CD14-positive monocyte (primary cell): Measurements from ENCODE around the gene SLC35G2. TPM values are rescaled to one million over a fixed set of nuclear protein-coding genes. Genes with fewer than 3 reads are reported as not detected.
"Not testable (repeated sequence)": the region's sequence is repeated elsewhere in the genome, so short reads cannot be mapped to it uniquely, and the experiment has no call there.

Source experiments
- DNase-seq, 3 donors: peaks; one replicate each; pipeline ENCODE4 v3.0.0-alpha.2; 2011 to 2022
- H2AFZ ChIP-seq: 2 replicates; pipeline ENCODE4 v1.6.0; 2012; ENCODE audit warnings: mild to moderate bottlenecking, low read depth, low read length, inconsistent platforms; ENCODE audit not compliant: insufficient read depth, poor library complexity, severe bottlenecking
- H3K27ac ChIP-seq, 2 donors: 1 replicate in 1 of 2; 2 replicates in 1 of 2; pipeline ENCODE4 v1.5.1; 2012 to 2013; ENCODE audit warnings: low read length in 2 of 2, control low read depth in 1 of 2, inconsistent platforms in 1 of 2, low read depth in 1 of 2, mild to moderate bottlenecking in 1 of 2
- H3K27me3 ChIP-seq, 2 donors: one replicate each; pipeline versions ENCODE4 v1.6.0 to v1.6.1; 2011 to 2013; ENCODE audit warnings: low read length in 2 of 2; ENCODE audit not compliant: control insufficient read depth in 2 of 2, insufficient read depth in 2 of 2
- H3K36me3 ChIP-seq, 2 donors: replicated peaks in 1 of 2; 1 replicate in 1 of 2; 2 replicates in 1 of 2; pipeline versions ENCODE4 v1.5.1 to v1.6.1; 2012 to 2013; ENCODE audit warnings: low read length in 2 of 2, control low read depth in 1 of 2, inconsistent platforms in 1 of 2, mild to moderate bottlenecking in 1 of 2; ENCODE audit not compliant: insufficient read depth in 2 of 2, control insufficient read depth in 1 of 2
- H3K4me1 ChIP-seq, 2 donors: 1 replicate in 1 of 2; 2 replicates in 1 of 2; pipeline versions ENCODE4 v1.5.1 to v1.6.1; 2012 to 2013; ENCODE audit warnings: low read length in 2 of 2, control low read depth in 1 of 2, inconsistent platforms in 1 of 2, mild to moderate bottlenecking in 1 of 2, moderate library complexity in 1 of 2; ENCODE audit not compliant: insufficient read depth in 2 of 2, control insufficient read depth in 1 of 2
- H3K4me2 ChIP-seq: replicated peaks from 2 replicates; pipeline ENCODE3; 2012; ENCODE audit warnings: low read length, moderate library complexity, mild to moderate bottlenecking; ENCODE audit not compliant: poor library complexity, severe bottlenecking; ENCODE audit errors: extremely low read depth
- H3K4me3 ChIP-seq, 3 experiments: fragments of 200-600 bp in 1 of 3; sonication (generic) in 1 of 3; replicated peaks in 1 of 3; 1 replicate in 2 of 3; 2 replicates in 1 of 3; pipeline ENCODE4 v1.5.1; 2011 to 2013; ENCODE audit warnings: low read length in 3 of 3, mild to moderate bottlenecking in 3 of 3, control low read depth in 2 of 3, low read depth in 2 of 3, inconsistent platforms in 1 of 3, moderate library complexity in 1 of 3
- H3K79me2 ChIP-seq: 2 replicates; pipeline ENCODE4 v1.6.0; 2012; ENCODE audit warnings: mild to moderate bottlenecking, control low read depth, inconsistent platforms, low read length, moderate library complexity; ENCODE audit not compliant: insufficient read depth
- H3K9ac ChIP-seq: 2 replicates; pipeline ENCODE4 v1.6.0; 2017; ENCODE audit warnings: low read length, mild to moderate bottlenecking; ENCODE audit not compliant: insufficient read depth, poor library complexity, severe bottlenecking
- H3K9me3 ChIP-seq, 2 donors: replicated peaks in 1 of 2; 1 replicate in 1 of 2; 2 replicates in 1 of 2; pipeline versions ENCODE4 v1.5.1 to v1.6.1; 2012 to 2013; ENCODE audit warnings: low read length in 2 of 2, control low read depth in 1 of 2; ENCODE audit not compliant: control insufficient read depth in 1 of 2, insufficient read depth in 1 of 2
- H4K20me1 ChIP-seq: 2 replicates; pipeline ENCODE4 v1.6.0; 2012; ENCODE audit warnings: mild to moderate bottlenecking, low read length, control low read depth, moderate library complexity; ENCODE audit not compliant: insufficient read depth
- H3K27ac Mint-ChIP-seq, 7 donors: one replicate each; pipeline ENCODE4 v1.8.0; 2020; ENCODE audit warnings: mild to moderate bottlenecking in 7 of 7, mixed read lengths in 7 of 7, moderate library complexity in 6 of 7, inconsistent platforms in 2 of 7
- H3K27me3 Mint-ChIP-seq, 3 donors: one replicate each; pipeline ENCODE4 v1.8.0; 2021 to 2022; ENCODE audit warnings: low read depth in 3 of 3, mild to moderate bottlenecking in 3 of 3, mixed read lengths in 3 of 3, moderate library complexity in 3 of 3, inconsistent platforms in 1 of 3
- H3K36me3 Mint-ChIP-seq, 2 donors: one replicate each; pipeline ENCODE4 v1.8.0; 2020; ENCODE audit warnings: mixed read lengths in 2 of 2, inconsistent platforms in 1 of 2, mild to moderate bottlenecking in 1 of 2
- H3K4me1 Mint-ChIP-seq: one replicate; pipeline ENCODE4 v1.8.0; 2020; ENCODE audit warnings: mild to moderate bottlenecking, mixed read lengths
- H3K4me3 Mint-ChIP-seq, 2 donors: one replicate each; pipeline ENCODE4 v1.8.0; 2020; ENCODE audit warnings: mild to moderate bottlenecking in 2 of 2, mixed read lengths in 2 of 2, moderate library complexity in 1 of 2
- H3K9me3 Mint-ChIP-seq, 7 donors: one replicate each; pipeline ENCODE4 v1.8.0; 2020 to 2022; ENCODE audit warnings: mixed read lengths in 7 of 7, mild to moderate bottlenecking in 6 of 7, moderate library complexity in 6 of 7, inconsistent platforms in 2 of 7
- CTCF ChIP-seq: fragments of 200-600 bp; IDR thresholded peaks from one replicate; pipeline ENCODE4 v1.8.0; 2022; ENCODE audit warnings: antibody characterized with exemption, mild to moderate bottlenecking
- WGBS: methylation state at CpG from one replicate; pipeline ENCODE4 v1.1.5; 2013; ENCODE audit warnings: missing lambda C conversion rate; ENCODE audit not compliant: insufficient coverage; 5-methylcytosine and 5-hydroxymethylcytosine counted together
- intact Hi-C, 2 donors: fragments of 100-400 bp; cut with micrococcal nuclease; formaldehyde crosslinking; loops; one replicate each; pipeline versions ENCODE4 v1.15.0 to v1.15.1; 2023
- polyA plus RNA-seq, 3 donors: library from polyadenylated mRNA; depleted of rRNA in 1 of 3; unstranded in 2 of 3; stranded (reverse) in 1 of 3; fragments of 300-500 nt in 2 of 3; fragments of >200 nt in 1 of 3; fragmentation: Illumina TruSeq in 2 of 3; gene quantifications; 1 replicate in 2 of 3; 2 replicates in 1 of 3; pipeline ENCODE4 v1.2.3, GENCODE V29; 2012 to 2021

SLC35G2 gene
- polyA plus RNA-seq, 3 donors: not detected

GRCh38 chr3:136901391-136901790 lies 82.5 kb downstream of the SLC35G2 start:
- H3K36me3 Mint-ChIP-seq: peaks cover 9% of the 10 kb centered on the region in 2 donors
- peaks cover 9 to 31% of the 10 kb centered on the region in 2 donors for H3K4me1 ChIP-seq
- no peak overlapping the region for H3K4me3 Mint-ChIP-seq

DNA sequence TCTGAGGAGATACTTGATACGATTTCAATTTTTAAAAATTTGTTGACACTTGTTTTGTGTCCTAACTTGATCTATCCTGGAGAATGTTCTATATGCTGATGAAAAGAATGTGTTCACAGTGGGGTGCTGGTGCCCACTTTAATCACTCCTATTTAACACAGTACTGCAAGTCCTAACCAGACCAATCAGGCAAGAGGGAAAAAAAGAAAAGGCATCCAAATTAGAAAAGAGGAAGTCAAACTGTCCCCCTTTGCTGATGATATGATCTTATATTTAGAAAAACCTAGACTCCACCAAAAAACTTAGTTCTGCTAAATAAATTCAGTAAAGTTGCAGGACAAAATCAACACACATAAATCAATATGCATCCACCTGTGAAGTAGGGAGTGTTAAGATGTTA lies 83.6 kb downstream of the SLC35G2 start:
- peaks cover 95% of the 10 kb centered on the region for H3K79me2 ChIP-seq
- H4K20me1 ChIP-seq: peaks cover 100% of the 10 kb centered on the region
- DNase-seq, H3K27me3 Mint-ChIP-seq, H3K36me3 ChIP-seq, H3K27ac Mint-ChIP-seq, H3K27me3 ChIP-seq, H2AFZ ChIP-seq, H3K4me3 ChIP-seq, H3K9ac ChIP-seq, H3K4me2 ChIP-seq, H3K36me3 Mint-ChIP-seq, intact Hi-C loops: not testable (repeated sequence)
- peaks cover 8 to 16% (median 13%) of the 10 kb centered on the region in 7 donors for H3K9me3 Mint-ChIP-seq
- peak overlapping the region in 1 of 2 donors; percentile 21 for H3K4me3 Mint-ChIP-seq
- no CpG with 5 or more reads among the region's 1 CpG for WGBS
- H3K9me3 ChIP-seq: peaks cover 4 to 15% of the 10 kb centered on the region in 2 donors
- H3K4me1 Mint-ChIP-seq: peaks cover 53% of the 10 kb centered on the region
- peaks cover 9 to 31% of the 10 kb centered on the region in 2 donors for H3K4me1 ChIP-seq
- H3K27ac ChIP-seq: peak overlapping the region in 1 of 2 donors; percentile 22

More at GRCh38 chr3:136901391-136901790, 82.5 kb downstream of the SLC35G2 start:
- Histone ChIP-seq H3K4me3 (no peak overlapping the region), H3K27ac (no peak overlapping the region), H3K79me2 (peaks cover 95% of the 10 kb centered on the region), H3K9ac (no peak overlapping the region), H3K4me2 (no peak overlapping the region), H4K20me1 (peaks cover 100% of the 10 kb centered on the region), H3K27me3 (no peaks in the 10 kb centered on the region), H2AFZ (no peak overlapping the region), H3K9me3 (peaks cover 4 to 15% of the 10 kb centered on the region in 2 donors), H3K36me3 (peaks cover 0 to under 1% of the 10 kb centered on the region in 2 donors)
- Mint-ChIP-seq H3K27ac (peak overlapping the region in 2 of 7 donors; percentile 6 to 53), H3K27me3 (no peaks in the 10 kb centered on the region), H3K9me3 (peaks cover 8 to 16% (median 13%) of the 10 kb centered on the region in 7 donors), H3K4me1 (peaks cover 44% of the 10 kb centered on the region)
- DNase-seq: no peak
- no CpG with 5 or more reads among the region's 3 CpGs for WGBS
- no peak for TF ChIP-seq CTCF
- intact Hi-C loops: no loop called here
